Progenitor cell of endocrine pancreas (in vitro differentiated cells): ENCODE results near the gene PTPN18. TPM values are rescaled to one million over a fixed set of nuclear protein-coding genes. Genes with fewer than 3 reads are reported as not detected.
A peak's percentile ranks its signal among the peaks of the same experiment; 100 is the strongest.

ENCODE experiments used
- DNase-seq: peaks from one replicate; pipeline ENCODE4 v3.0.0; 2021; ENCODE audit warnings: low spot score; ENCODE audit not compliant: unreplicated experiment
- H3K27ac Mint-ChIP-seq: 2 replicates; pipeline ENCODE4 v1.8.0; 2021; ENCODE audit warnings: mild to moderate bottlenecking, moderate library complexity, mixed read lengths
- H3K27me3 Mint-ChIP-seq: 2 replicates; pipeline ENCODE4 v1.8.0; 2021; ENCODE audit warnings: mixed read lengths
- H3K36me3 Mint-ChIP-seq: 2 replicates; pipeline ENCODE4 v1.8.0; 2022; ENCODE audit warnings: mixed read lengths; ENCODE audit not compliant: insufficient read depth
- H3K4me1 Mint-ChIP-seq: 2 replicates; pipeline ENCODE4 v1.8.0; 2021; ENCODE audit warnings: low read depth, mixed read lengths
- H3K4me3 Mint-ChIP-seq: 2 replicates; pipeline ENCODE4 v1.8.0; 2021; ENCODE audit warnings: low read depth, mild to moderate bottlenecking, moderate library complexity, mixed read lengths
- H3K9me3 Mint-ChIP-seq: 2 replicates; pipeline ENCODE4 v1.8.0; 2021; ENCODE audit warnings: low read depth, mixed read lengths
- CTCF ChIP-seq: fragments of 200-600 bp; sonication (generic); IDR thresholded peaks from one replicate; pipeline ENCODE4 v1.5.0; 2021; ENCODE audit warnings: antibody characterized with exemption, mild to moderate bottlenecking; ENCODE audit not compliant: unreplicated experiment
- long read RNA-seq: library from polyadenylated mRNA; unstranded; transcript quantifications from one replicate; pipeline ENCODE4 v2.0.0, GENCODE V29; 2020
- total RNA-seq: library from RNA; stranded (reverse); gene quantifications from 2 replicates; pipeline ENCODE4 v1.2.1, GENCODE V29; 2021

Gene PTPN18
- 47.5 and 50.0 TPM in 2 replicates for total RNA-seq
- long read RNA-seq, partial matches to known transcripts, result 0 of 5 reads
- long read RNA-seq, other reads (novel, unspliced or antisense), result 2 of 5 reads

GRCh38 chr2:130355578-130356431 lies at the start of gene PTPN18:
PTPN18 (plus strand) TSS chr2:130356056; CDS start chr2:130356108, 52 bp downstream.
- peak; percentile 72 for DNase-seq
- peaks cover 6% of the 10 kb centered on the region for H3K36me3 Mint-ChIP-seq

GRCh38 chr2:130307850-130308249 lies 48.0 kb upstream of the PTPN18 start:
- no peaks in the 10 kb centered on the region for H3K36me3 Mint-ChIP-seq
- DNase-seq, result no peak
- no peak overlapping the region for H3K27ac Mint-ChIP-seq
- no peak for TF ChIP-seq CTCF
- H3K4me1 Mint-ChIP-seq, result no peaks in the 10 kb centered on the region
- H3K9me3 Mint-ChIP-seq, result no peaks in the 10 kb centered on the region
- peaks cover 24% of the 10 kb centered on the region for H3K27me3 Mint-ChIP-seq
- H3K4me3 Mint-ChIP-seq, result no peak overlapping the region

More at GRCh38 chr2:130355578-130356431, at the start of gene PTPN18:
- Mint-ChIP-seq H3K27ac (peak within 1 kb of the TSS; percentile 29), H3K9me3 (peaks cover 9% of the 10 kb centered on the region), H3K27me3 (no peaks in the 10 kb centered on the region), H3K4me1 (peaks cover 2% of the 10 kb centered on the region), H3K4me3 (peak within 1 kb of the TSS; percentile 80)
- TF ChIP-seq CTCF, result peak; percentile 67

DNA sequence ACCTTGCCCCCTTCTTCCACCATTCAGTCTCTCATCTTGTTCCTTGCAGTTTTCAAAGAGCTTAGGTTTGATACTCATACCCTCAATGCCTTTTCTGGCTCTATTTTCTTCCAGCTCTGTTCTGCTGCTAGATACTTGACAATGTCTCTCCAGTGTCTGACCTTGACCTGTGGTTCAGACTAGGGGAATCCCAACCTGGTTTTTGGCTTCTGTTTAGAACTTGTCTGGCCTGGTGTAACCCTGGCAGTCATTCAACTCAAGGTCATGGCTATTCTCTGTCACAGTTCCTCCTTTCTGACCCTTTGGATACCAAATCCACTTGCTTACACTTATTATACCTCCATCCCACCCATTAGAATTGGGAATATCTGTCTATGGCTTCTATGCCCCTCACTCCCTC lies 45.0 kb upstream of the PTPN18 start:
- H3K27ac Mint-ChIP-seq, result no peak overlapping the region
- no peak overlapping the region for H3K4me3 Mint-ChIP-seq
- H3K4me1 Mint-ChIP-seq, result no peaks in the 10 kb centered on the region
- peaks cover 22% of the 10 kb centered on the region for H3K27me3 Mint-ChIP-seq
- DNase-seq, result no peak
- no peaks in the 10 kb centered on the region for H3K36me3 Mint-ChIP-seq
- TF ChIP-seq CTCF, result no peak
- no peaks in the 10 kb centered on the region for H3K9me3 Mint-ChIP-seq

DNA sequence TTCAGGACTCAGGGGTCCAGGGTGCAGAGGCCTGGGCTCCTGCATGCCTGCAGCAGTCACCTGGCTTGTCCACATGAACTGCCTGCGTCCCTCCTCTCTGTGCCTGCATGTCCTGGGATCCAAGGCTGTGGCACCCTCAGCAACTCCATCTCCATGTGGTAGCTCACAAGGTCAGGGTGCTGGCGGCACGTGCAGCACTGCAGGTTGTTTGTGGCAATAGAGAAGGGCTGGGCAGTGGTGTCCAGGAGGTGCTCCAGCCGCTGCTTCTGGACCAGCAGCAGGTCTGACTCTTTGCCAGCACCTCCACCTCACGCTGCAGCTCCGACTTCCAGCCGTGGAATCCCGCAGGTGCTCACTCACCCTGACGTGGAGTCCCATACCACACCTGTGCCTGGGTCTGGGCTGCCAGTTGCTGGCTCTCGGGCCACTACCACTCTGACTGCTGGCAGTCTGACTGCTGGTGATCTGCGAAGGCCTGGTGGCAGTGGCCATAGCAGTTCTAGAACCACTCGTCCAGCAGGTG lies 42.0 kb upstream of the PTPN18 start:
- Mint-ChIP-seq H3K27ac (no peak overlapping the region), H3K36me3 (no peaks in the 10 kb centered on the region), H3K4me3 (no peak overlapping the region), H3K27me3 (peaks cover 6% of the 10 kb centered on the region), H3K9me3 (no peaks in the 10 kb centered on the region), H3K4me1 (no peaks in the 10 kb centered on the region)
- no peak for DNase-seq
- TF ChIP-seq CTCF, result no peak

- TF ChIP-seq CTCF, result no peak
- H3K4me1 Mint-ChIP-seq, result no peaks in the 10 kb centered on the region
- H3K36me3 Mint-ChIP-seq, result no peaks in the 10 kb centered on the region
- no peak for DNase-seq
- H3K27me3 Mint-ChIP-seq, result peaks cover 3% of the 10 kb centered on the region
- no peak overlapping the region for H3K27ac Mint-ChIP-seq
- no peak overlapping the region for H3K4me3 Mint-ChIP-seq
- H3K9me3 Mint-ChIP-seq, result no peaks in the 10 kb centered on the region
Measured at GRCh38 chr2:130314377-130314776, 41.5 kb upstream of the PTPN18 start.
